Heart left ventricle (tissue), 13 donors: Measurements from ENCODE around the gene DLL1.

Experiments
- POLR2A ChIP-seq, 2 donors: fragments of 450-650 bp; IDR thresholded peaks; one replicate each; pipeline ENCODE4 v1.6.1; 2017; ENCODE audit warnings: antibody characterized with exemption in 2 of 2, mild to moderate bottlenecking in 2 of 2, moderate library complexity in 2 of 2
- TF ChIP-seq, protein P1 (sequence below), 12 donors: fragments of 200-600 bp; sonication (generic) in 4 of 12; IDR thresholded peaks; one replicate each; pipeline versions ENCODE4 v1.5.0 to v1.8.0; 2018 to 2022; ENCODE audit warnings: antibody characterized with exemption in 12 of 12, mild to moderate bottlenecking in 5 of 12
- donor health status: ischemic (EF 13 %, LVEDD 7.1; RV severe dilation, severe dysfunction).
- donor health status: DM: no; HTN: yes; CAD: no.
- donor health status: DM: no; HTN: no; CAD: no.
- donor health status: ischemic (EF 25% LVEDD 6.9; RV normal size, moderate dysfunction).
- donor health status: ischemic (EF 25% LVEDD 5.7; RV mildly dilated, moderate dysfunction).
- donor health status: ischemic (EF 35%, LVEDD 5.7; RV mildly dilated, moderate dysfunction).
- donor health status: nonischemic (EF 11% LVEDD 7.7; RV severe dilation, severe dysfunction).
- donor health status: DM: yes; HTN: yes; CAD: no.
- donor health status: PGD.
- donor health status: ischemic (EF 29% LVEDD 5.4; RV normal size, mild dysfunction).
- donor health status: nonischemic (EF 23%, LVEDD 6.1; RV moderate dilation, normal function).

DNA sequence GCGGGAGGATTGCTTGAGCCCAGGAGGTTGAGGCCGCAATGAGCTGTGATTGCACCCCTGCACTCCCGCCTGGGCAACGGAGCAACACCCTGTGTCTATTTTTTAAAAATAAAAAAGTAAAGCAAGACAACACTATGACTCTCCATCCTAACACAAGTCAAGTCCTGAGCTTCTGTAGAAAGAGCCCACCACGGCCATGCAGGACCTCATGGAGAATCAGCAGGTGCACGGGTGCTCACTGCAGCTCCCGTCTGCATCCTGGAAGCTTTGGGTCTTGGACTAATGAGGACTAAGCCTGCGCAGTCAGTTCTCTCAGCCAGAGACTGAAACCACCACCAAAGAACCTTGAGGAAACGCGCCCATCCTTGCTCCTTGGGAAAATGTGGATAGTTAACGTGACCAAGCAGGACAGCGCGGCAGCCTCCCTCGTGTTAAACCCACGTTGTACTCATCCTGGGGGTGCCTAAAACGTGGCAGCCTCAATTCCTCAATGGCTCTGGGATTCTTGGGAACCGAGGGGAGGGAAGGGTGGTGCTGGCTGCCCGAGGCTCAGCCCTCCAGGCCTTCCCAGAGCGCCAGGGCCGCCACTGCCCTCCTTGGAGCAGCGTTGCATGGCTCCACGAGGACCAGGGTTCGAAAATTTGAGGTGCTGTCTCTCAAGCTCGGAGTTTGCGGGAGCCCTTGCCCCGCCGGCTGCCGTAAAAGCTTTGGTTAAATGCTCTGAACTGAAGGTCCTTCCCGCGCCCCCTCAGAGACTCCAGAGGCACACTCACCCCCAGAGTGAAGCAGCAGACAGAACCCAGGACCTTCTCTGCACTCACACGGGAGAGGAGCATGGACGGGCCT lies 29.0 kb downstream of the DLL1 start:
- TF ChIP-seq, protein P1, sequence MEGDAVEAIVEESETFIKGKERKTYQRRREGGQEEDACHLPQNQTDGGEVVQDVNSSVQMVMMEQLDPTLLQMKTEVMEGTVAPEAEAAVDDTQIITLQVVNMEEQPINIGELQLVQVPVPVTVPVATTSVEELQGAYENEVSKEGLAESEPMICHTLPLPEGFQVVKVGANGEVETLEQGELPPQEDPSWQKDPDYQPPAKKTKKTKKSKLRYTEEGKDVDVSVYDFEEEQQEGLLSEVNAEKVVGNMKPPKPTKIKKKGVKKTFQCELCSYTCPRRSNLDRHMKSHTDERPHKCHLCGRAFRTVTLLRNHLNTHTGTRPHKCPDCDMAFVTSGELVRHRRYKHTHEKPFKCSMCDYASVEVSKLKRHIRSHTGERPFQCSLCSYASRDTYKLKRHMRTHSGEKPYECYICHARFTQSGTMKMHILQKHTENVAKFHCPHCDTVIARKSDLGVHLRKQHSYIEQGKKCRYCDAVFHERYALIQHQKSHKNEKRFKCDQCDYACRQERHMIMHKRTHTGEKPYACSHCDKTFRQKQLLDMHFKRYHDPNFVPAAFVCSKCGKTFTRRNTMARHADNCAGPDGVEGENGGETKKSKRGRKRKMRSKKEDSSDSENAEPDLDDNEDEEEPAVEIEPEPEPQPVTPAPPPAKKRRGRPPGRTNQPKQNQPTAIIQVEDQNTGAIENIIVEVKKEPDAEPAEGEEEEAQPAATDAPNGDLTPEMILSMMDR (IDR thresholded peaks at IDR 0.05), result no peak
- TF ChIP-seq POLR2A (IDR thresholded peaks at IDR 0.05), result no peak
